SK-N-SH treated with all-trans-retinoic acid at 6 μM for 48 hours (cell line): Measurements from ENCODE around the gene HECTD4.

ENCODE experiments used
- BACH2 ChIP-seq: fragments of 250-450 bp; sonication (Bioruptor Pico); IDR thresholded peaks from 2 replicates; pipeline ENCODE4 v1.9.0; 2021; ENCODE audit warnings: mild to moderate bottlenecking, borderline replicate concordance
- CSDC2 ChIP-seq: fragments of 250-450 bp; sonication (Bioruptor Pico); IDR thresholded peaks from 2 replicates; pipeline ENCODE4 v1.5.0; 2020; ENCODE audit warnings: mild to moderate bottlenecking, moderate library complexity
- CSRNP3 ChIP-seq: fragments of 250-450 bp; sonication (Bioruptor Pico); IDR thresholded peaks from 2 replicates; pipeline ENCODE4 v1.5.1; 2021; ENCODE audit warnings: mild to moderate bottlenecking, moderate library complexity
- ISL1 ChIP-seq: fragments of 250-450 bp; sonication (Bioruptor Pico); IDR thresholded peaks from 2 replicates; pipeline ENCODE4 v2.1.2; 2022; ENCODE audit warnings: mild to moderate bottlenecking, moderate library complexity
- RARB ChIP-seq: fragments of 250-450 bp; sonication (Bioruptor Pico); IDR thresholded peaks from 2 replicates; pipeline ENCODE4 v1.8.0; 2021; ENCODE audit warnings: mild to moderate bottlenecking, moderate library complexity
- TCF4 ChIP-seq: fragments of 250-450 bp; sonication (Bioruptor Pico); IDR thresholded peaks from 2 replicates; pipeline ENCODE4 v1.8.0; 2021; ENCODE audit warnings: mild to moderate bottlenecking, moderate library complexity, borderline replicate concordance
- TOX ChIP-seq: fragments of 250-450 bp; sonication (Bioruptor Pico); IDR thresholded peaks from 2 replicates; pipeline ENCODE4 v1.8.0; 2021; ENCODE audit warnings: mild to moderate bottlenecking, moderate library complexity, borderline replicate concordance
- ZC3H10 ChIP-seq: fragments of 250-450 bp; sonication (Bioruptor Pico); IDR thresholded peaks from 2 replicates; pipeline ENCODE4 v1.5.1; 2021; ENCODE audit warnings: mild to moderate bottlenecking, moderate library complexity
- ZNF70 ChIP-seq: fragments of 450-650 bp; formaldehyde crosslinking; IDR thresholded peaks from 2 replicates; pipeline ENCODE4 v1.5.0; 2020; ENCODE audit warnings: mild to moderate bottlenecking, moderate library complexity

- TF ChIP-seq CSRNP3 (CRISPR knock-in tag) (no peak), TOX (CRISPR knock-in tag) (no peak), BACH2 (no peak), ZC3H10 (no peak), ZNF70 (no peak), TCF4 (CRISPR knock-in tag) (no peak), CSDC2 (CRISPR knock-in tag) (no peak), RARB (CRISPR knock-in tag) (no peak), ISL1 (CRISPR knock-in tag) (no peak)
These were observed 86.0 kb downstream of the HECTD4 start for GRCh38 chr12:112296183-112296582.
